ENCODE results near the gene TIMM13.

TIMM13 gene

DNA sequence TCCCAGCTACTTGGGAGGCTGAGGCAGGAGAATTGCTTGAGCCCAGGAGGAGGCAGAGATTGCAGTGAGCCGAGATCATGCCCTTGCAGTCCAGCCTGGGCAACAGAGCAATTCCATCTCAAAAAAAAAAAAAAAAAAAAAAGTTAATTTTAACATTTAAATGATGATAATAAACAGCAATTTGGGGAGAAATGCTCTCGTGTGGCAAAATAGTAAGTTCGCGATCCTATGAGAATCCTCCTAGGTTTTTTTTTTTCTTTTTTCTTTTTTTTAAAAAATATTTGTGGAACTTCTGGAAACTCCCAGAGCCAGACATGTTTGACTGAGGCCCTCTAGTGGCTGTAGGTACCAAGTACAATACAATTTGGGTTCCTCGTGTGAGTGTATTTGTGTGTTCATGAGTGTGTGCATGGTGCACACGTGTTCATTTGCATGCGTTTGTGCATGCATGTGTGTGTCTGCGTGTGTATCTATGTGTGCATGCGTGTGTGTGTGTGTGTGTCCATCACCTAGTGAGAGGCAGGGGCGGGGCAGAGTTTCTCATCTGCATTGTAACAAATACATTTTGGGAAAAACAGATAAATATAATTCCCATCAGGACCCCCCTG is 36.2 kb downstream of the TIMM13 start:
- DNase-seq (ENCODE audit: low read depth), result peak; percentile 59
- H3K4me3 ChIP-seq (ENCODE audit: low read depth, low read length), result no peak overlapping the region
- TF ChIP-seq, protein P1, sequence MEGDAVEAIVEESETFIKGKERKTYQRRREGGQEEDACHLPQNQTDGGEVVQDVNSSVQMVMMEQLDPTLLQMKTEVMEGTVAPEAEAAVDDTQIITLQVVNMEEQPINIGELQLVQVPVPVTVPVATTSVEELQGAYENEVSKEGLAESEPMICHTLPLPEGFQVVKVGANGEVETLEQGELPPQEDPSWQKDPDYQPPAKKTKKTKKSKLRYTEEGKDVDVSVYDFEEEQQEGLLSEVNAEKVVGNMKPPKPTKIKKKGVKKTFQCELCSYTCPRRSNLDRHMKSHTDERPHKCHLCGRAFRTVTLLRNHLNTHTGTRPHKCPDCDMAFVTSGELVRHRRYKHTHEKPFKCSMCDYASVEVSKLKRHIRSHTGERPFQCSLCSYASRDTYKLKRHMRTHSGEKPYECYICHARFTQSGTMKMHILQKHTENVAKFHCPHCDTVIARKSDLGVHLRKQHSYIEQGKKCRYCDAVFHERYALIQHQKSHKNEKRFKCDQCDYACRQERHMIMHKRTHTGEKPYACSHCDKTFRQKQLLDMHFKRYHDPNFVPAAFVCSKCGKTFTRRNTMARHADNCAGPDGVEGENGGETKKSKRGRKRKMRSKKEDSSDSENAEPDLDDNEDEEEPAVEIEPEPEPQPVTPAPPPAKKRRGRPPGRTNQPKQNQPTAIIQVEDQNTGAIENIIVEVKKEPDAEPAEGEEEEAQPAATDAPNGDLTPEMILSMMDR (IDR thresholded peaks at IDR 0.05; ENCODE audit: low read depth, low read length, missing control alignments), result peak; percentile 82

DNA sequence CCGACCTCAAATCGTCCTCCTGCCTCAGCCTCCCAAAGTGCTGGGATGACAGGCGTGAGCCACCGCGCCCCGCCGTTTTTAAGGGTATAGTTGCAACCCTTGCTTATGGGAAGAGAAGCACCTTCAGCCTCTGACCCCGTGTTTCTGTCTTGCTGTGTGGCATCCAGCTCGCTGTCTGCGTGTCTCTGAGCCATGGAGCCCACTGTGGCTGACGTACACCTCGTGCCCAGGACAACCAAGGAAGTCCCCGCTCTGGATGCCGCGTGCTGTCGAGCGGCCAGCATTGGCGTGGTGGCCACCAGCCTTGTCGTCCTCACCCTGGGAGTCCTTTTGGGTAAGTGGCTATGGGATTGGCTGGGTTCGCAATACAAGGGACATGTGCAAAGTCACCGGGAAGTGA is 37.8 kb downstream of the TIMM13 start:
- no peak overlapping the region for H3K4me3 ChIP-seq (ENCODE audit: low read depth, low read length)

DNA sequence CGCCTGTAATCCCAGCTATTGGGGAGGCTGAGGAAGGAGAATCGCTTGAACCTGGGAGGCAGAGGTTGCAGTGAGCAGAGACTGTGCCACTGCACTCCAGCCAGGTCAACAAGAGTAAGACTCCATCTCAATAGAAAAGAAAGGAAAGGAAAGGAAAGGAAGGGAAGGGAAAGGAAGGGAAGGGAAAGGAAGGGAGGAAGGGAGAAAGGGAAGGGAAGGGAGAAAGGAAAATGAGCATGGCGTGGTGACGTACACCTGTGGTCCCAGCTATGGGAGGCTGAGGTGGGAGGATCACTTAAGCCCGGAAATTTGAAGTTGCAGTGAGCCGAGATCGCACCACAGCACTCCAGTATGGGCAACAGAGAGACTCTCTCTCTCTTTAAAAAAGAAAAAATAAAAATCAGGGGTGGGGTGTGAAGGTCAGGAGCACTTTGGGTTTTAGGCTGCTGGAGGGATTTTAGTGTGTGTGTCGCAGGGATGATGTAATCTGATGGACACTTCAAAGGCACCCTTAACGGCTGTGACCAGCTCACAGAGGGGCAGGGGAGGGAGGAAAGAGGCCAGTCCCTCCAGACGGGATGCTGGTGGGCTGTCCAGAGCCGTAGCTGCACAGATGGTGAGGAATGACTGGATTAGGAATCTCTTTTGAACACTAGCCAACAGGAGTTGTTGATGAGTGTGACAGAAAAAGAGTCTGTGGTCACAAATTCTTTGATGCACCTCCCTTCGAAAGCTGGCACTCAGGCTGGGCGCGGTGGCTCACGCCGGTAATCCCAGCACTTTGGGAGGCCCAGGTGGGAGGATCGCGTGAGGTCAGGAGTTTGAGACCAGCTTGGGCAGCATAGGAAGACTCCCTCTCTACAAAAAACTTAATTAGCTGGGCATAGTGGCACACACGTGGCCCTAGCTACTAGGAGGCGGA is 39.8 kb downstream of the TIMM13 start:
- TF ChIP-seq, protein P1 (IDR thresholded peaks at IDR 0.05; ENCODE audit: low read depth, low read length, missing control alignments), result no peak
- DNase-seq (ENCODE audit: low read depth), result no peak
- H3K4me3 ChIP-seq (ENCODE audit: low read depth, low read length), result no peak overlapping the region

More for the DNA sequence above, 37.8 kb downstream of the TIMM13 start:
- TF ChIP-seq, protein P1 (IDR thresholded peaks at IDR 0.05; ENCODE audit: low read depth, low read length, missing control alignments), result no peak
- DNase-seq (ENCODE audit: low read depth), result no peak

DNA sequence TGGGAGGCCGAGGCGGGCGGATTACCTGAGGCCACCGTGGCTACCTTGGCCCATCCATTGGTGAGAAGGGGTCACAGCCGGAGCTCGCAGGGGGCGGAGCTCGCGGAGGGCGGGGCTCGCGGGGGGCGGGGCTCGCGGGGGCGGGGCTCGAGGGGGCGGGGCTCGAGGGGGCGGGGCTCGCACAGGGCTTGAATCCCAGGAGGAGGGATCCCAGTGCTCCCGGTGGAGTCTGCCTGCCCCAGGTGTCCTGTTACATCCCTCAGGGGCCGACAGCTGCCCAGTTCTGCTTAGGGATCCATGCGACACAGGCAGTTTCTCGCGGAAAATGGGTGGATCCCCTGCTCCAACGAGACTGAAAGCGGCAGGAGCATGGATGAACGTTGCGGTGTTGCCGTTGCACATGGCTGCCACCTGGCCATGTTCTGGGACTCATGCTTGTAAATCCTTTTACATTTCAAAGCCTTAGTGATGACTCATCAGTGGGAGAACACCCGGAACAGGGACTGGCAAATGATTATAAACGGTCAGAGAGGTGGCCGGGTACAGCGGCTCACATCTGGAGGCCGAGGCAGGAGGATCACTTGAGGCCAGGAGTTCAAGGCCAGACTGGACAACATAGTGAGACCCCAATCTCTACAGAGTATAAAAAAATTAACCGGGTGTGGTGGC is 42.2 kb downstream of the TIMM13 start:
- TF ChIP-seq, protein P1 (IDR thresholded peaks at IDR 0.05; ENCODE audit: low read depth, low read length, missing control alignments), result no peak
- no peak overlapping the region for H3K4me3 ChIP-seq (ENCODE audit: low read depth, low read length)
- no peak for DNase-seq (ENCODE audit: low read depth)

DNA sequence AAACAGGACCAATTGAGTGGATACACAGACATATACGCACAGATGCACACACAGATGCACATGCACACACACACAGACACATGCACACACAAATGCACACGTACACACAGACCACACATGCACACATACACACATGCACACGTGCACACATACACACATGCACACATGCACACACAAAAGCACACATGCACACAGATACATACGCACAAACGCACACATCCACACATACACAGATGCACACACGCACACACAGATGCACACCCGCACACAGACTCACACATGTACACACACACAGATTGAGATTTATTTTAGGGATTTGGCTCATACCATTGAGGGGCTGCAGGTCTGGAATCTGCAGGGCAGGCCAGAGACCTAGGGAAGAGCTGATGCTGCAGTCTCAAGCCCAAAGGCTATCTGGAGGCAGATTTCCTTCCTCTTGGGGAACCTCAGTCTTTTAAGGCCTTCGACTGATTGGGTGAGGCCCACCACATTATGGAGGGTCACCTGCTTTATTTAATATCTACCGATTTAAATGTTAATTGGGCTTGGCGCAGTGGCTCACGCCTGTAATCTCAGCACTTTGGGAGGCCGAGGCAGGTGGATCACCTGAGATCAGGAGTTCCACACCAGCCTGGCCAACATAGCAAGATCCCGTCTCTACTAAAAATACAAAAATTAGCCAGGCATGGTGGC is 44.7 kb downstream of the TIMM13 start:
- DNase-seq (ENCODE audit: low read depth), result no peak
- TF ChIP-seq, protein P1 (IDR thresholded peaks at IDR 0.05; ENCODE audit: low read depth, low read length, missing control alignments), result no peak
- H3K4me3 ChIP-seq (ENCODE audit: low read depth, low read length), result no peak overlapping the region

DNA sequence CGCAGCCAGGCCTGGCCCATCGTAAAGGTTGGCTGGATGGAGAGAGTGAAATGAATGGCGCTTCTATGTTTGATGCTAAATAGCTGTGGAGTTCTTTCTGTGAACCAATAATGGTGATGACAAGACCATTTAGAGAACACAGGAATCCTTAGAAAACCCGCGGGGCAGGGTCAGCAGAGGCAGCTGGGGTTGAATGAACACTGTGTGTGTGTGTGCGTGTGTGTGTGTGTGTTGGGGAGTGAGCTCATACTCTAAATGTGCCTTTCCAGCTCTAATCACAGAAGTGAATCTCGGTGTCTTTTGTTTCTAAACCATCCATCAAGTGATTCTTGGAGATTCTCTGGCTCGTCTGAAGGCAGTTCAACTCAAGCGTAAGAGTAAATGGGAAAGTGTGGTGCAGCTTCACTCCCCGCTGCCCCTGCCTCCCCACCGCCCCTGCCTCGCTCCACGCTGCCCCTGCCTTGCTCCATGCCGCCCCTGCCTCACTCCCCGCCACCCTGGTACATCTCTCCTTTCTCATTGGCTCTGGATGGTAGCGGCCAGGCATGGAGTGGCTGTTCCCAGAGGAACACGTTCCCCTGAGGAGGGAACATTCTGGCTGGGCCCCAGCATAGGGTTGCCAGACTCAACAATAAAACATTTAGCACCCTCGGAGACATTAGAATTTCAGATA is 46.1 kb downstream of the TIMM13 start:
- TF ChIP-seq, protein P1 (IDR thresholded peaks at IDR 0.05; ENCODE audit: low read depth, low read length, missing control alignments), result no peak

More for the DNA sequence above, 46.1 kb downstream of the TIMM13 start:
- no peak for DNase-seq (ENCODE audit: low read depth)
- no peak overlapping the region for H3K4me3 ChIP-seq (ENCODE audit: low read depth, low read length)

Measured in GM12864 (cell line).